ENCODE measurements around the gene LRRC31.

LRRC31 gene

DNA sequence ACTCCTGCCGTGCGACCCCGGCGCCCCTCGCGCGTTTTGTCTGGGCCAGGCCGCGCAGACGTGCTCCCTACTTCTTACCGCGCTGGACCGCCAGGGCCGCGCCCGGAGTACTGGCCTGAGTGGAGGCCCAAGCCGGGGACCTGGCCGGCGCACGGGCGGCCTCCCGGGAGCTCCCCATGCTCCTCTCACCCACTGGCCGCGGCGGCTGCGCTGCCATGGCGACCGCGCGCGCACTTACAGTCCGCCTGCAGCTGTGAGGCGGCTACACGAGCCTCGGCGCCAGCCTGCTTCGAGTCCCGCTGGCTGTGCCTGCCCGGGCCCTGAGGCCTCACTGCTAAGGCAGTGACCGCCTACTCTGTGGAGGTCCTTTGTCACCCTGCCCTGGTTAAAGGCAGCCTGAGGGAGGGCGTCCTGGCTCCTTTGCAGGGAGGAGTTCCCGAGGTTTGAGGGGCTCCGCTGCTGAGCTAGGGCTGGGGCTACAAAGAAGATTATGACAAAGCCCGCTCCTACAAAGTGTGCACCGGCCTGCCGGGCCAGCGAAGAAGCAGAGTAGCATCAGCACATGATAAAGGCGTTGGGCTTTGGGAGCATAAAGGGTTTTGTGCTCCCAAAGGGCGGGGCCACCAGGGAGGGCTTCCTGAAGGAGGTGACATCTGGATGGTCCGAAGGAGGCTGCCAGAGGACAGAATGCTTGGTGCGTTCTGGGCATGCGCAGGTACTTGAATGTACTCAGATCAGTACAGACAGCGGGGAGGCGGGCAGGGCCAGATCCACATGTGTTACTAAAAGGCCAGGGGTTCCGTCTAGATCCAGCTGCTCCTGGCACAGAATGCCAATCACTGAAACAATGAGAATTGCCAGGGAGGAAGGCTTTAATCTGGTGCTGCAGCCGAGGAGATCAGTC is 57.2 kb downstream of the LRRC31 start, which contains the start of the genes LRRC34 and LRRIQ4:
LRRC34 (minus strand) TSS at position 573 of the 904 bp plus-strand sequence; CDS start at position 217, 356 bp downstream.
LRRIQ4 (plus strand) TSS at position 539 of the 904 bp plus-strand sequence. CDS start 9,052 bp downstream, outside the sequence.
- no peak for DNase-seq

DNA sequence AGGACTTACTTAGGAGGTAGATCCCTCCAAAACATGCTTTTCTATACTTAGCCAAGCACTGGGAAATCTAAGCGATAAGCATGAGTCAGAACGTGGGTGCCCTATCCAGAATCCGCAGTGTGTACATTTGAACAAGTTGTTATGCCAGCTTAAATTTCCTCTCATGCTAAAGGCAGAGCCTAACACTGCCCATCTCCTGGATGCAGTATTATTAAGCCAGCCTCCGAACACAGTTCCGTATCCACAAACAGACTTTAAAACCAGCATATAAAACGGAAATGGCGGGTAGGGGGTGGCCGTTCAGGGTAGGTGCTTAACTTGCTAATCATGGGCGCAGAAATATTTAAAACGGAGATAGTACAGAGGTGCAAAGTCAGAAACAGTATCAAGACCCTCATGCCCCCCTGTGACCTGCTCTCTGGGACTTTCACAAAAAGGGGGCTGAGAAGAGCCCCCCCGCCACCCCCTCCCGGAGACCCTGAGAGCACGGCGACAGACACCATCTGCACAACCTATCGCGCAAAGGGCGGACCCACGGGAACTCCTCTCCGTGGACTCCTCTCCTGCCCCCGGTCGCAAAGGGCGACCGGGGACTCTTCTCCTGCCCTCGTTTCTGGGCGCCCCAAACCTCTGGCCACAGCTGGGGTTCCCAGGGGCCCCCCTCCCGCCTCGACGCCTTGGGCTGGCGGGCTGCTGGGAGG is 58.0 kb downstream of the LRRC31 start:
- no peak for DNase-seq

DNA sequence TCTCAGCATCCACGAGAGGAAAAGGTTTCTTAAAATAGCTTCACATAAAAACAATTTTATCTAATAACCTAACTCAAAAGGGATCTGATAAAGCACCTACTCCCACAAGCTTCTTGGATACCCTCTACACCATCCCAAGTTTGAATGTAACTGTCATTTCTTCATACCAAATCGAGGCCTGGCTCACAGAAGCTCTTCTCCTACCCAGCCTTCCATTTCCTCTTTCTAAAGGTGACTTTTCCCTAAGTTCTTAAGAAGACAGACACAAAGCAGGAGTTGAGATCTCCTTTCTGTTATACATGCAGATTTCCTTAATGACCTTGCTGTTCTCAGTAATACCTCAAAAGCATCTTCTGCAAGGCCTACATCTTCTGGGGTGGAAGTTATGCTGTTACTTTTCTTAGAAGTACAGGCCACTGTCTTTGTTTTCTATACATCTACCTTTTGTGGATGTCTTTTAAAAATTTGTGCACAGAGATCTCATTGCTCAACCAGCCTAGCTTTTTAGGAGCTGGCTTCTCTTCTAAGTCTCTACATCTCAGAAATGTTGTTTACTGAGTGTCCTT is 60.4 kb downstream of the LRRC31 start:
- no peak for DNase-seq

DNA sequence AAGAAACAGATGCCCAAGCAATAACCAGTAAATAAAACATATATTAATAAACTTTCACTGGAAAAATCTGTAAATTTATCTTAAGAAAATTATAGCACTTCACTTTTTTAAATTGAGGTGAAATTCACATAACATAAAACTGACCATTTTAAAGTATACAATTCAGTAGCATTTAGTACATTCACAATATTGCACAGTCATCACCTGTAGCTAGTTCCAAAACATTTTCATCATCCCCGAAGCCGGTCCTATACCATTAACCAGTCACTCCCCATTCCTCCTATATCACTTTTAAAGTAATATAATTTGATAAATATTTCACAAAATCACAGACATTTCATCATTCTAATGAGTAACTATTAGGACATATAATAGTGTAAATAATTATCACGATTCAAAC is 65.1 kb downstream of the LRRC31 start:
- no peak for DNase-seq

DNA sequence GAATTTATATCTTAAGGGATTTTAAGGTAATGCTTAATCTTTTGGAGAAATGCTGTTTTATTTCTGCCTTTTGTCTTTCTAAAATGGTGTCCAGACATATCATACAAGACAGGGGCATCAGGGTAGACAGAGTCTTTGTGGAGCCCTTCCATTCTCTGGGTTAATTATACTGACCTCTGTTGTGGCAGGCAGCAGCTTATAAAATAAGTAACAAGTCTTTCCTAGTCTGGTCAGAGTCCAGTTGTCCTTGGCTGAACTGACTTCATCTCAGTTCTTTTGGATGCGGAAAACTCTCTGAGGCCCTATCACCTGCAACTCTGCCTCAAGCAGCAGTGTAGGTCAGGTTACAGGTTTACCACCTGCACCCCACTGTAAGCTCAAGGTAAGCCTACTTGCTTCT is 77.4 kb downstream of the LRRC31 start:
- no peak for DNase-seq

DNA sequence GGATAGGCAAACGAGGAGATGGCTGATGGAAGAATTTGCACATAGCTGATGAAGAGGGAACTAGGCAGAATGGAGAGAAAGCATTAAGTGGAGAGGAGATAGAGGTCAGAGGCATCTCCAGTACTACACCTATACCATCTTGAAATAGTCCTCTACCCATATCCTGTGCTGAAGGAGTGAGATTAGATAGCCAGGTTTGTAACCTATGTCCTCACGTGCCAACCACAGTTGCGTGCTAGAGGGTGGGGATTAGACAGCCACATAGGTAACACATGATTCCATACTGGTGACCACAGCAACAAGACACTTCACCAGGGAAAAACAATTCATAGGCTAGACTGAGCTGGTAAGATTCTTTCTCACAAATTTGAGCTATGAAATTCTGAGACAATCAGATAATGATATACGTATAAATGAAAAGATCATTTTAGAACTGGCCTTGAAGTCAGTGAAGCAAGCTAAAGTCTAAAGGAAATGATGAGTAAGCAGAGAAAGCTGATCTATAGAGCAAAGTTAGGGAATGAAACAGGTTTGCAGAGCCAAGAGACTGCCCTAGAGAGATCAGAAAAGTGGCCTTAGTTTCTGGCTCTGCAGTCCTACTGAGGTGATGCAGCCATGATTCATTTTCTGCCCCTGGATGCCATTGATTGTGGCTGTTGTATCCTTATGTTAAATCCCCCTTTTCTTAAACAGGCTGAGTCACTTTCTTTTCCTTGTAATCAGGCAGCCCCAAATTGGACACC is 78.9 kb downstream of the LRRC31 start:
- no peak for DNase-seq

DNA sequence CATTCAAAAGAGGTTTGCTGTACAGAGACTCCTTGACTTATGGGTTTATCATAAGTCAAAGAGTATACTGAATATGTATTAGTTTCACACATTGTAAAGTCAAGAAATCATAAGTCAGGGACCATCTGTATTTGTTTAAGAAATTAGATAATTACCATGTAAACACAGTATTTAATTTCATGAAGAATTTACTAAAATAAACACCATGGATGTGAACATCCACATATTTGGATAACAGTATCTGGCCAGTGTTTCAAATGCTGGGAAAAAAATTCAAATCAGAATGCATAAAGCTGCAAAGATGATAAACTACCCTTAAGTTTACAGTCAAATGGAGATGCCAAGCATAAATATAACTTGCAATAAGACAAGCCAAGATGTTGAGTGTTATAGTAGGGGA is 79.5 kb downstream of the LRRC31 start:
- DNase-seq = no peak

Data from OCI-M1 (cell line).